ENCODE data around the gene BHLHE40.

The BHLHE40 gene

GRCh38 chr3:4979428-4980228 lies at the start of gene BHLHE40:
Gene BHLHE40, plus strand, starts transcription at chr3:4979437. Its CDS starts 282 bp downstream, at chr3:4979719.
- peak in 1 of 2 experiments; percentile 16 for DNase-seq (ENCODE audit: low read depth in 2 of 2)

GRCh38 chr3:4930501-4930900 lies 48.7 kb upstream of the BHLHE40 start:
- DNase-seq (ENCODE audit: low read depth in 2 of 2), result no peak

GRCh38 chr3:4934050-4934449 lies 45.2 kb upstream of the BHLHE40 start:
- no peak for DNase-seq (ENCODE audit: low read depth in 2 of 2)

- no peak for DNase-seq (ENCODE audit: low read depth in 2 of 2)
Observed at GRCh38 chr3:4935347-4935746, 43.9 kb upstream of the BHLHE40 start.

- no peak for DNase-seq (ENCODE audit: low read depth in 2 of 2)
Observed at GRCh38 chr3:4936982-4937614, 42.1 kb upstream of the BHLHE40 start.

- DNase-seq (ENCODE audit: low read depth in 2 of 2), result no peak
Observed at GRCh38 chr3:4938281-4938982, 40.8 kb upstream of the BHLHE40 start.

GRCh38 chr3:4939276-4939675 lies 40.0 kb upstream of the BHLHE40 start:
- DNase-seq (ENCODE audit: low read depth in 2 of 2), result no peak

GRCh38 chr3:4940985-4941384 lies 38.3 kb upstream of the BHLHE40 start:
- no peak for DNase-seq (ENCODE audit: low read depth in 2 of 2)

GRCh38 chr3:4943549-4943948 lies 35.7 kb upstream of the BHLHE40 start:
- no peak for DNase-seq (ENCODE audit: low read depth in 2 of 2)

- no peak for DNase-seq (ENCODE audit: low read depth in 2 of 2)
Observed at GRCh38 chr3:4945324-4945723, 33.9 kb upstream of the BHLHE40 start.

- no peak for DNase-seq (ENCODE audit: low read depth in 2 of 2)
Observed at GRCh38 chr3:4947028-4947427, 32.2 kb upstream of the BHLHE40 start.

GRCh38 chr3:4948395-4948794 lies 30.8 kb upstream of the BHLHE40 start:
- DNase-seq (ENCODE audit: low read depth in 2 of 2), result no peak

- DNase-seq (ENCODE audit: low read depth in 2 of 2), result no peak
Observed at GRCh38 chr3:4949004-4949403, 30.2 kb upstream of the BHLHE40 start.

- DNase-seq (ENCODE audit: low read depth in 2 of 2), result no peak
Observed at GRCh38 chr3:4949659-4950058, 29.6 kb upstream of the BHLHE40 start.

GRCh38 chr3:4950351-4950784 lies 28.9 kb upstream of the BHLHE40 start:
- DNase-seq (ENCODE audit: low read depth in 2 of 2), result no peak

- no peak for DNase-seq (ENCODE audit: low read depth in 2 of 2)
Observed at GRCh38 chr3:4950948-4951347, 28.3 kb upstream of the BHLHE40 start.

GRCh38 chr3:4953119-4953518 lies 26.1 kb upstream of the BHLHE40 start:
- DNase-seq (ENCODE audit: low read depth in 2 of 2), result no peak

- DNase-seq (ENCODE audit: low read depth in 2 of 2), result no peak
Observed at GRCh38 chr3:4954256-4955000, 24.8 kb upstream of the BHLHE40 start.

GRCh38 chr3:4956099-4956498 lies 23.1 kb upstream of the BHLHE40 start:
- no peak for DNase-seq (ENCODE audit: low read depth in 2 of 2)

- DNase-seq (ENCODE audit: low read depth in 2 of 2), result no peak
Observed at GRCh38 chr3:4956738-4957137, 22.5 kb upstream of the BHLHE40 start.

GRCh38 chr3:4957978-4958377 lies 21.3 kb upstream of the BHLHE40 start:
- DNase-seq (ENCODE audit: low read depth in 2 of 2), result no peak

- DNase-seq (ENCODE audit: low read depth in 2 of 2), result no peak
Observed at GRCh38 chr3:4959180-4959579, 20.1 kb upstream of the BHLHE40 start.

All from stimulated activated CD4-positive, alpha-beta T cell treated with anti-CD3 and anti-CD28 coated beads, Interleukin-12 subunit alpha, Interleukin-12 subunit beta, amount 100 ng/mL, for 24 hours (primary cell).